BE2C (cell line): ENCODE data around the gene MTMR6.

Experiments
- DNase-seq: peaks from one replicate; pipeline ENCODE4 v3.0.0-alpha.2; 2020
- H3K27me3 ChIP-seq: fragments of 250-450 bp; sonication (Bioruptor Pico); 2 replicates; pipeline ENCODE4 v1.5.1; 2020; ENCODE audit warnings: mild to moderate bottlenecking
- H3K36me3 ChIP-seq: fragments of 250-450 bp; sonication (Bioruptor Pico); 2 replicates; pipeline ENCODE4 v1.5.1; 2020; ENCODE audit warnings: mild to moderate bottlenecking
- H3K4me1 ChIP-seq: fragments of 250-450 bp; sonication (Bioruptor Pico); 2 replicates; pipeline ENCODE4 v1.5.1; 2020
- H3K4me3 ChIP-seq: 2 replicates; pipeline ENCODE4 v1.5.1; 2011; ENCODE audit warnings: low read depth, low read length
- H3K9me3 ChIP-seq: fragments of 250-450 bp; sonication (Bioruptor Pico); 2 replicates; pipeline ENCODE4 v1.5.1; 2020
- TF ChIP-seq, protein P1 (sequence below): IDR thresholded peaks from 2 replicates; pipeline ENCODE4 v1.5.1; 2012; ENCODE audit warnings: mild to moderate bottlenecking, low read depth, low read length

The MTMR6 gene

GRCh38 chr13:25213715-25214114 lies 73.6 kb downstream of the MTMR6 start:
- no peak for DNase-seq
- no peaks in the 10 kb centered on the region for H3K36me3 ChIP-seq

DNA sequence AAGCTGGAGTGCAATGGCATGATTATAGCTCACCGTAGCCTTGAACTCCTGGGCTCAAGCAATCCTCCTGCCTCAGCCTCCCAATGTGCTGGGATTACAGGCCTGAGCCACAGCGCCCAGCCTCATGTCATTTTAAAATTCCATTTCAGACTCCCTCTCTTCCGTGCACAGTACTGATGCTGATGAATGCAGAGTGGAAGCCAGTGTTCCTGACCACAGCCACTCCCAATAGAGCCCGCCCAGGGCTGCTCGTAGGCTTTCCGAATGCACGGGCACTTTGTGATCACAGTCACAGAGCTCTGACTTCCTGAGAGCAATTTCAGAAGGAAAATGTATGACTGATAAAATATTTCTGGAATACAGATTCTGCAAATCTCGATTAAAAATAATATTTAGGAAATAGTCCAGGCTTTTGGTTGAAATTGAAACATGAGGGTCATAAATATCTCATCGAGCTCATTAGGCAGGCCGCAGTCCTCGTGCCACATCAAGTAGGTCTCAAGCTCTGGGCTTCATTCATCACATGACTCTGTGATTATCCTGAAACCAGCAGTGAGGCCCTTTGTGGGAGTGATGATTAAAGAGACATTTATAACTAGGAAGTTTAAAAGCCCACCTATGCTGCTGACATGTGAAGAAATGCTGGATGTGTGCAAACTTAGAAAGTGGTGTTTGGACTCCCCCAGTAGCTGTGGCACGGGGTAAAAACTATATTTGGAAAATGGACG lies 76.3 kb downstream of the MTMR6 start:
- DNase-seq = no peak
- TF ChIP-seq, protein P1, sequence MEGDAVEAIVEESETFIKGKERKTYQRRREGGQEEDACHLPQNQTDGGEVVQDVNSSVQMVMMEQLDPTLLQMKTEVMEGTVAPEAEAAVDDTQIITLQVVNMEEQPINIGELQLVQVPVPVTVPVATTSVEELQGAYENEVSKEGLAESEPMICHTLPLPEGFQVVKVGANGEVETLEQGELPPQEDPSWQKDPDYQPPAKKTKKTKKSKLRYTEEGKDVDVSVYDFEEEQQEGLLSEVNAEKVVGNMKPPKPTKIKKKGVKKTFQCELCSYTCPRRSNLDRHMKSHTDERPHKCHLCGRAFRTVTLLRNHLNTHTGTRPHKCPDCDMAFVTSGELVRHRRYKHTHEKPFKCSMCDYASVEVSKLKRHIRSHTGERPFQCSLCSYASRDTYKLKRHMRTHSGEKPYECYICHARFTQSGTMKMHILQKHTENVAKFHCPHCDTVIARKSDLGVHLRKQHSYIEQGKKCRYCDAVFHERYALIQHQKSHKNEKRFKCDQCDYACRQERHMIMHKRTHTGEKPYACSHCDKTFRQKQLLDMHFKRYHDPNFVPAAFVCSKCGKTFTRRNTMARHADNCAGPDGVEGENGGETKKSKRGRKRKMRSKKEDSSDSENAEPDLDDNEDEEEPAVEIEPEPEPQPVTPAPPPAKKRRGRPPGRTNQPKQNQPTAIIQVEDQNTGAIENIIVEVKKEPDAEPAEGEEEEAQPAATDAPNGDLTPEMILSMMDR = no peak
- no peaks in the 10 kb centered on the region for H3K9me3 ChIP-seq
- H3K4me1 ChIP-seq = no peaks in the 10 kb centered on the region
- no peaks in the 10 kb centered on the region for H3K36me3 ChIP-seq
- no peak overlapping the region for H3K4me3 ChIP-seq
- peaks cover 3% of the 10 kb centered on the region; the same call in 1 of the 2 replicates for H3K27me3 ChIP-seq

More at GRCh38 chr13:25213715-25214114, 73.6 kb downstream of the MTMR6 start:
- Histone ChIP-seq H3K27me3 (peaks cover 8% of the 10 kb centered on the region; the same call in 1 of the 2 replicates), H3K4me1 (no peaks in the 10 kb centered on the region), H3K9me3 (no peaks in the 10 kb centered on the region), H3K4me3 (no peak overlapping the region)
- TF ChIP-seq, protein P1 = no peak

DNA sequence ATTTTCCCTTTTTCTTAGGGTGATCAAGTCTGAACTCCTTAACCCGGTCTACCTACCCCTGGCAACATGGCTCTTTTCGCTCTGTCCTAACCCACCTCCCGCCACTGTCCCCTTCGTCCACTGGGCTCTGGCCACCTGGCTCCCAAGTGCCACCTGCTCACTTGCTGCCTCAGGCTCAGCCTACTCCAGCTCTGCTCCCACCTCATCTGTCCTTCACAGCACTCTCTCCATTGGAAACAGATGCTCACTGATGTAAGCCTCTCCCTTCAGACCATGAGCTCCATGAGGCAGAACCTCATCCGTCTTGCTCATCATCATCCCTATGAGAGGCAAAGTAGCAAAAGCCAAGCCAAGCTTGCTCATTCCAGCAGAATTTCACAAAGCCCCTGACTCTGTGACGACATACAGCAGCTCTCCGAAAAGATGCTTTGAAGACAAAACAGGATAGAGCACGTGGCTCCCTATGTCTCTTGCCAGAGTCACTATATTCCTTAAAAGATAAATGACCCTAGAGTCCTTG lies 79.9 kb downstream of the MTMR6 start:
- Histone ChIP-seq H3K9me3 (no peaks in the 10 kb centered on the region), H3K4me3 (no peak overlapping the region), H3K36me3 (no peaks in the 10 kb centered on the region), H3K4me1 (no peaks in the 10 kb centered on the region), H3K27me3 (peaks cover 3% of the 10 kb centered on the region)
- TF ChIP-seq, protein P1 = no peak
- DNase-seq = no peak

- Histone ChIP-seq H3K9me3 (no peaks in the 10 kb centered on the region), H3K36me3 (no peaks in the 10 kb centered on the region), H3K4me3 (no peak overlapping the region), H3K27me3 (peaks cover 3% of the 10 kb centered on the region), H3K4me1 (no peaks in the 10 kb centered on the region)
- TF ChIP-seq, protein P1 = no peak
- no peak for DNase-seq
Measured at GRCh38 chr13:25204863-25205262, 82.4 kb downstream of the MTMR6 start.

DNA sequence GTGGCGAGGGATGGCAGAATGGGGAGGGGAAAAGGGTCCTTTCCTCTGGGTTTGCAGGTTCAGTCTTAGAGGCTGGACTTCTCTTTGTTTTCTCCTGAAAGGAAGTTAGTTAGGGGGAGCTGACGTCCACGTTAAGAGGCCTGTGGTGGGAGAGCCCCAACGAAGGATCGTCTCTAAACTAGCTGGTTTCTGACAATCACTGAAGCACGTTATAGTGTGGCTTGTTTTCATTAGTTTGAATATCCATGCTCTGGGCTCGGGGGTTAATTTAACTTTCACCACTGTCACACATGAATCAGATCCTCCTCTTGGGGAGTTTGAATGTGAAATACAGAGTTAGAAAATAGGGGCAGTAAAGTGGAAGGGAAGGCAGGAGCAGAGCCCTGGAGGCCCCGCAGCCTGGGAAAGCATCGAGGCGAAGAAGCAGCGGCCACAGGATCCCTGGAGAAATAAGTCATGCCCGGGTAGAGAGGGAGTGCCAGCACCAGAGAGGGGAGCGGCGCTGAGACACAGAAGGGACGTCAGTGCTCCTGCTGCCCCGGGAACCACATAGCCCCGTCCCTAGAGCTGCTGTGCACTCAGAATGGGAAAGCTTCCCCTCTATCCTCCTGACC lies 84.1 kb downstream of the MTMR6 start:
- Histone ChIP-seq H3K4me1 (no peaks in the 10 kb centered on the region), H3K36me3 (no peaks in the 10 kb centered on the region), H3K9me3 (no peaks in the 10 kb centered on the region), H3K27me3 (no peaks in the 10 kb centered on the region; the same call in 1 of the 2 replicates), H3K4me3 (no peak overlapping the region)
- TF ChIP-seq, protein P1 = no peak
- no peak for DNase-seq

- no peaks in the 10 kb centered on the region for H3K9me3 ChIP-seq
- no peaks in the 10 kb centered on the region; the same call in 1 of the 2 replicates for H3K27me3 ChIP-seq
- no peak for DNase-seq
- H3K4me1 ChIP-seq = no peaks in the 10 kb centered on the region
- no peak overlapping the region for H3K4me3 ChIP-seq
- H3K36me3 ChIP-seq = no peaks in the 10 kb centered on the region
- TF ChIP-seq, protein P1 = no peak
Measured at GRCh38 chr13:25200783-25201182, 86.5 kb downstream of the MTMR6 start.
